Measurements from ENCODE around the gene NFATC4. TPM values are rescaled to one million over a fixed set of nuclear protein-coding genes. Genes with fewer than 3 reads are reported as not detected.

Gene NFATC4
- polyA plus RNA-seq, 3 donors: not detected

- H3K4me2 ChIP-seq (replicated peaks; ENCODE audit: extremely low read depth, low read length, poor library complexity, severe bottlenecking): no peak overlapping the region
- DNase-seq: no peak
- Mint-ChIP-seq H3K27me3 (ENCODE audit: low read depth in 3 of 3) (peaks cover 5 to 24% (median 22%) of the 10 kb centered on the region in 3 donors), H3K9me3 (peaks cover 0 to 1% (median 0%) of the 10 kb centered on the region in 7 donors), H3K4me3 (no peak overlapping the region), H3K27ac (no peak overlapping the region), H3K36me3 (no peaks in the 10 kb centered on the region), H3K4me1 (peaks cover 9% of the 10 kb centered on the region)
- H3K79me2 ChIP-seq (ENCODE audit: insufficient read depth, low read length): no peaks in the 10 kb centered on the region
- H3K27me3 ChIP-seq (ENCODE audit: control insufficient read depth in 2 of 2, insufficient read depth in 2 of 2, low read length in 2 of 2): peaks cover 3 to 9% of the 10 kb centered on the region in 2 donors
- H4K20me1 ChIP-seq (ENCODE audit: insufficient read depth, low read length): no peaks in the 10 kb centered on the region
- no peaks in the 10 kb centered on the region for H3K4me1 ChIP-seq (ENCODE audit: control insufficient read depth in 1 of 2, insufficient read depth in 2 of 2, low read length in 2 of 2)
- no peak for TF ChIP-seq CTCF (IDR thresholded peaks at IDR 0.05)
- no peaks in the 10 kb centered on the region for H3K9me3 ChIP-seq (replicated peaks in 1 of 2; ENCODE audit: control insufficient read depth in 1 of 2, insufficient read depth in 1 of 2, low read length in 2 of 2)
- H3K4me3 ChIP-seq (replicated peaks in 1 of 3; ENCODE audit: low read depth in 2 of 3, low read length in 3 of 3): no peak overlapping the region
- 100% methylated on average over 2 of the region's 2 CpGs for WGBS (ENCODE audit: insufficient coverage)
- intact Hi-C loops (cut with micrococcal nuclease): no loop called here
- H3K9ac ChIP-seq (ENCODE audit: insufficient read depth, low read length, poor library complexity, severe bottlenecking): no peak overlapping the region
- H3K27ac ChIP-seq (ENCODE audit: low read depth in 1 of 2, low read length in 2 of 2): no peak overlapping the region
- H3K36me3 ChIP-seq (replicated peaks in 1 of 2; ENCODE audit: control insufficient read depth in 1 of 2, insufficient read depth in 2 of 2, low read length in 2 of 2): no peaks in the 10 kb centered on the region
- H2AFZ ChIP-seq (ENCODE audit: insufficient read depth, low read depth, low read length, poor library complexity, severe bottlenecking): no peak overlapping the region
These were observed 19.8 kb upstream of the NFATC4 start for GRCh38 chr14:24348186-24348585.

- Mint-ChIP-seq H3K4me3 (no peak overlapping the region), H3K36me3 (no peaks in the 10 kb centered on the region), H3K4me1 (peaks cover 14% of the 10 kb centered on the region), H3K27me3 (ENCODE audit: low read depth in 3 of 3) (peaks cover 4 to 24% (median 22%) of the 10 kb centered on the region in 3 donors), H3K9me3 (peaks cover 0 to 1% (median 0%) of the 10 kb centered on the region in 7 donors), H3K27ac (no peak overlapping the region)
- Histone ChIP-seq H3K4me3 (replicated peaks in 1 of 3; ENCODE audit: low read depth in 2 of 3, low read length in 3 of 3) (no peak overlapping the region), H3K79me2 (ENCODE audit: insufficient read depth, low read length) (no peaks in the 10 kb centered on the region), H3K9me3 (replicated peaks in 1 of 2; ENCODE audit: control insufficient read depth in 1 of 2, insufficient read depth in 1 of 2, low read length in 2 of 2) (no peaks in the 10 kb centered on the region), H3K9ac (ENCODE audit: insufficient read depth, low read length, poor library complexity, severe bottlenecking) (no peak overlapping the region), H4K20me1 (ENCODE audit: insufficient read depth, low read length) (no peaks in the 10 kb centered on the region), H3K27me3 (ENCODE audit: control insufficient read depth in 2 of 2, insufficient read depth in 2 of 2, low read length in 2 of 2) (peaks cover 3 to 9% of the 10 kb centered on the region in 2 donors), H2AFZ (ENCODE audit: insufficient read depth, low read depth, low read length, poor library complexity, severe bottlenecking) (no peak overlapping the region), H3K27ac (ENCODE audit: low read depth in 1 of 2, low read length in 2 of 2) (no peak overlapping the region), H3K36me3 (replicated peaks in 1 of 2; ENCODE audit: control insufficient read depth in 1 of 2, insufficient read depth in 2 of 2, low read length in 2 of 2) (no peaks in the 10 kb centered on the region), H3K4me1 (ENCODE audit: control insufficient read depth in 1 of 2, insufficient read depth in 2 of 2, low read length in 2 of 2) (peaks cover 6 to 7% of the 10 kb centered on the region in 2 donors), H3K4me2 (replicated peaks; ENCODE audit: extremely low read depth, low read length, poor library complexity, severe bottlenecking) (no peak overlapping the region)
- DNase-seq: no peak
- 67% methylated on average over 1 of the region's 5 CpGs for whole genome bisulfite sequencing (ENCODE audit: insufficient coverage)
- TF ChIP-seq CTCF (IDR thresholded peaks at IDR 0.05): no peak
- intact Hi-C loops (cut with micrococcal nuclease): no loop called here
These were observed 18.2 kb upstream of the NFATC4 start for GRCh38 chr14:24349742-24350141.

Data from CD14-positive monocyte (primary cell).